HL-60 (cell line): ENCODE data around the gene ZBTB42.

Experiments
- DNase-seq, 2 experiments: peaks; one replicate each; pipeline ENCODE4 v3.0.0-alpha.2; 2010 to 2020; ENCODE audit warnings: low read depth in 1 of 2, low spot score in 1 of 2
- H3K27ac ChIP-seq: fragments of 250-450 bp; sonication (Bioruptor Pico); replicated peaks from 2 replicates; pipeline ENCODE4 v1.5.1; 2020; ENCODE audit warnings: mild to moderate bottlenecking, moderate library complexity
- H3K27me3 ChIP-seq: fragments of 250-450 bp; sonication (Bioruptor Pico); 2 replicates; pipeline ENCODE4 v1.5.1; 2021; ENCODE audit warnings: mild to moderate bottlenecking, moderate library complexity; ENCODE audit not compliant: insufficient read depth, poor library complexity, severe bottlenecking
- H3K4me3 ChIP-seq: replicated peaks from 2 replicates; pipeline ENCODE4 v1.5.1; 2011; ENCODE audit warnings: mild to moderate bottlenecking, control low read depth, low read length; ENCODE audit not compliant: insufficient read depth
- CTCF ChIP-seq: IDR thresholded peaks from one replicate; pipeline ENCODE4 v1.5.1; 2011; ENCODE audit warnings: low read length, control low read depth, inconsistent platforms; ENCODE audit not compliant: insufficient read depth
- GABPA ChIP-seq: IDR thresholded peaks from 2 replicates; pipeline ENCODE4 v1.6.1; 2012; ENCODE audit warnings: low read depth
- POLR2AphosphoS5 ChIP-seq: IDR thresholded peaks from 2 replicates; pipeline ENCODE4 v1.6.1; 2012; ENCODE audit warnings: low read depth
- SPI1 ChIP-seq: IDR thresholded peaks from 2 replicates; pipeline ENCODE4 v1.6.1; 2012; ENCODE audit warnings: low read depth, mild to moderate bottlenecking, borderline replicate concordance
- TF ChIP-seq, protein P1 (sequence below): IDR thresholded peaks from 2 replicates; pipeline ENCODE4 v1.6.1; 2012; ENCODE audit warnings: low read depth; ENCODE audit not compliant: insufficient replicate concordance

ZBTB42 gene

DNA sequence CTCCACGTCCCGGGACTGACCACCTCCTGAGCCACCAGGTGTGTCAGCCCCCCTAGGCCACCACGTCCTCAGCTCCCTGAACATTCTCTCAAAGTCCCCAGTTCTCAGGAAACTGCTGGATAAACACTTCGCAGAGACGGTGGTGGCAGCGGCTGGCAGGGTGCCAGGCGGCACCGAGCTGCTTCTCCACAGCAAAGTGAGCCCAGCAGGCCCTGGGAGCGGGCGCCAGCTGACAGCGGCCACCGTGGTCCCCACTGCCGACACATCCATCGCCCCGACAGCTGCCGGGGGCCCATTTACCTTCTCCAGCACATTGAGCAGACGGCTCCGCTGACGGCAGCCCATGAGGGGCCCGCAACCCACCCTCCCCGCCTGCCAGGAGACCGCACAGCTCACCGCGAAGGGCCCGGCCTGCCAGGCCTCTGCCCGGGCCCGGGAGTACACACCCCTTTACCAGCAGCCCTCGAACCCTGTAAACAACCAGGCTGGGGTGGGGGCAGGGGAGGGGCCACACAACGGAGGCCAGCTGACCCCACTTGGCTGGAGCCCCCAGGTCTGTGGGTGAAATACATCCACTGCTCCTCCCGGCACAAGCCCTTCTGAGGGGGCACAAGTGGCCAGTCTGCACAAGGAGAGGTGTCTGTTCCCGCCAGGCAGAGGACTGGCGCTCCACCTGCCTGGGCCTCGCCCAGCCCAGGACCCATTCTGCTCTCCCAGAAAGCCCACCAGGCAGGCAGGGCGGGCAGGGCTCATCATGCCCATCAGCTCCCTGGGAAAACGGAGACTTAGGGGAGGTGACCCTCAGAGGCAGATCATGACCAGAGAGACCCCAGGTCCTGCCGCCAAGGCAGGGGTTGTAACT is 15.8 kb upstream of the ZBTB42 start:
- Histone ChIP-seq H3K27me3 (no peaks in the 10 kb centered on the region), H3K4me3 (no peak overlapping the region), H3K27ac (no peak overlapping the region)
- no peak for TF ChIP-seq SPI1
- no peak for TF ChIP-seq POLR2AphosphoS5
- no peak for TF ChIP-seq GABPA
- TF ChIP-seq CTCF, result no peak
- TF ChIP-seq, protein P1, sequence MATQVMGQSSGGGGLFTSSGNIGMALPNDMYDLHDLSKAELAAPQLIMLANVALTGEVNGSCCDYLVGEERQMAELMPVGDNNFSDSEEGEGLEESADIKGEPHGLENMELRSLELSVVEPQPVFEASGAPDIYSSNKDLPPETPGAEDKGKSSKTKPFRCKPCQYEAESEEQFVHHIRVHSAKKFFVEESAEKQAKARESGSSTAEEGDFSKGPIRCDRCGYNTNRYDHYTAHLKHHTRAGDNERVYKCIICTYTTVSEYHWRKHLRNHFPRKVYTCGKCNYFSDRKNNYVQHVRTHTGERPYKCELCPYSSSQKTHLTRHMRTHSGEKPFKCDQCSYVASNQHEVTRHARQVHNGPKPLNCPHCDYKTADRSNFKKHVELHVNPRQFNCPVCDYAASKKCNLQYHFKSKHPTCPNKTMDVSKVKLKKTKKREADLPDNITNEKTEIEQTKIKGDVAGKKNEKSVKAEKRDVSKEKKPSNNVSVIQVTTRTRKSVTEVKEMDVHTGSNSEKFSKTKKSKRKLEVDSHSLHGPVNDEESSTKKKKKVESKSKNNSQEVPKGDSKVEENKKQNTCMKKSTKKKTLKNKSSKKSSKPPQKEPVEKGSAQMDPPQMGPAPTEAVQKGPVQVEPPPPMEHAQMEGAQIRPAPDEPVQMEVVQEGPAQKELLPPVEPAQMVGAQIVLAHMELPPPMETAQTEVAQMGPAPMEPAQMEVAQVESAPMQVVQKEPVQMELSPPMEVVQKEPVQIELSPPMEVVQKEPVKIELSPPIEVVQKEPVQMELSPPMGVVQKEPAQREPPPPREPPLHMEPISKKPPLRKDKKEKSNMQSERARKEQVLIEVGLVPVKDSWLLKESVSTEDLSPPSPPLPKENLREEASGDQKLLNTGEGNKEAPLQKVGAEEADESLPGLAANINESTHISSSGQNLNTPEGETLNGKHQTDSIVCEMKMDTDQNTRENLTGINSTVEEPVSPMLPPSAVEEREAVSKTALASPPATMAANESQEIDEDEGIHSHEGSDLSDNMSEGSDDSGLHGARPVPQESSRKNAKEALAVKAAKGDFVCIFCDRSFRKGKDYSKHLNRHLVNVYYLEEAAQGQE, result no peak
- DNase-seq, result no peak

DNA sequence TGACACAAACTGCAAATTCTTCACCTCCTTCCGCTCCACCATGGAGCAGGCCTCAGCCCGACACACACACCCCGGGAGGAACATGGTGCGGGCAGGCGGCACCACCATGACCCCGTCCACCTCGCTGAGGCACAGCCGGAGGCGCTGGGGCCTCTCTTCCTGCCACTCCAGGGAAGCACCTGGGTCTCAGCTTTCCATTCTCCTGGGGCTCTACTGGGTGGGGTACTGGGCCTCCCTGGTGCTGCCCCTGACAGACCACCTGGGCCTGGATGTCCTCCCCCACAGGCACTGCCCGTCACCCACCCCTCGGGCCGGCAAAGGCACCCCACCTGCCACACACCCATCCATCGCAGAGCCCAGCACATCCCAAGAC is 15.2 kb upstream of the ZBTB42 start:
- TF ChIP-seq, protein P1, result no peak
- TF ChIP-seq CTCF, result no peak
- TF ChIP-seq POLR2AphosphoS5, result no peak
- TF ChIP-seq GABPA, result no peak
- TF ChIP-seq SPI1, result no peak
- Histone ChIP-seq H3K27me3 (no peaks in the 10 kb centered on the region), H3K27ac (peak overlapping the region; percentile 89), H3K4me3 (no peak overlapping the region)
- no peak for DNase-seq

- TF ChIP-seq SPI1 (peak; percentile 72; the same call in 1 of the 2 replicates), CTCF (no peak), GABPA (peak; percentile 72), POLR2AphosphoS5 (peak; percentile 75)
- TF ChIP-seq, protein P1, result no peak
- DNase-seq, result peak; percentile 56 to 74
- Histone ChIP-seq H3K27me3 (no peaks in the 10 kb centered on the region), H3K4me3 (no peak overlapping the region), H3K27ac (peak overlapping the region; percentile 89)
These were observed 14.8 kb upstream of the ZBTB42 start for GRCh38 chr14:104786091-104786586.
